ENCODE data around the gene CAP2.

CAP2 gene

DNA sequence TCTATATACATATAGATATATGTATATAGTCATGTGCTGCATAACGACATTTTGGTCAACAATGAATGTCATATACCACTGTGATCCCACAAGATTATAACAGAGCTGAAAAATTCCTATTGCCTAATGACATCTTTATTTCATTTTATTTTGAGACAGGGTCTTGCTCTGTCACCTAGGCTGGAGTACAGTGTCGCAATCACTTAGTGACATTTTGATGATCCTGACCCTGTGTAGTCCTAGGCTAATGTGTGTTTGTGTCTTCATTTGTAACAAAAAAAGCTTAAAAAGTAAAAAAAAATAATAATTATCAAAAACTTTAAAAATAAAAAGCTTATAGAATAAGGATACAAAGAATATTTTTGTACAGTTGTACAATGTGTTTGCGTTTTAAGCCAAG, 202.7 kb downstream of the CAP2 start:
- no peak overlapping the region for H3K4me3 ChIP-seq (ENCODE audit: low read length)
- no peak for DNase-seq (ENCODE audit: low read depth)
- TF ChIP-seq, protein P1, sequence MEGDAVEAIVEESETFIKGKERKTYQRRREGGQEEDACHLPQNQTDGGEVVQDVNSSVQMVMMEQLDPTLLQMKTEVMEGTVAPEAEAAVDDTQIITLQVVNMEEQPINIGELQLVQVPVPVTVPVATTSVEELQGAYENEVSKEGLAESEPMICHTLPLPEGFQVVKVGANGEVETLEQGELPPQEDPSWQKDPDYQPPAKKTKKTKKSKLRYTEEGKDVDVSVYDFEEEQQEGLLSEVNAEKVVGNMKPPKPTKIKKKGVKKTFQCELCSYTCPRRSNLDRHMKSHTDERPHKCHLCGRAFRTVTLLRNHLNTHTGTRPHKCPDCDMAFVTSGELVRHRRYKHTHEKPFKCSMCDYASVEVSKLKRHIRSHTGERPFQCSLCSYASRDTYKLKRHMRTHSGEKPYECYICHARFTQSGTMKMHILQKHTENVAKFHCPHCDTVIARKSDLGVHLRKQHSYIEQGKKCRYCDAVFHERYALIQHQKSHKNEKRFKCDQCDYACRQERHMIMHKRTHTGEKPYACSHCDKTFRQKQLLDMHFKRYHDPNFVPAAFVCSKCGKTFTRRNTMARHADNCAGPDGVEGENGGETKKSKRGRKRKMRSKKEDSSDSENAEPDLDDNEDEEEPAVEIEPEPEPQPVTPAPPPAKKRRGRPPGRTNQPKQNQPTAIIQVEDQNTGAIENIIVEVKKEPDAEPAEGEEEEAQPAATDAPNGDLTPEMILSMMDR (conservative IDR thresholded peaks at IDR 0.05; ENCODE audit: low read depth, low read length) = no peak

DNA sequence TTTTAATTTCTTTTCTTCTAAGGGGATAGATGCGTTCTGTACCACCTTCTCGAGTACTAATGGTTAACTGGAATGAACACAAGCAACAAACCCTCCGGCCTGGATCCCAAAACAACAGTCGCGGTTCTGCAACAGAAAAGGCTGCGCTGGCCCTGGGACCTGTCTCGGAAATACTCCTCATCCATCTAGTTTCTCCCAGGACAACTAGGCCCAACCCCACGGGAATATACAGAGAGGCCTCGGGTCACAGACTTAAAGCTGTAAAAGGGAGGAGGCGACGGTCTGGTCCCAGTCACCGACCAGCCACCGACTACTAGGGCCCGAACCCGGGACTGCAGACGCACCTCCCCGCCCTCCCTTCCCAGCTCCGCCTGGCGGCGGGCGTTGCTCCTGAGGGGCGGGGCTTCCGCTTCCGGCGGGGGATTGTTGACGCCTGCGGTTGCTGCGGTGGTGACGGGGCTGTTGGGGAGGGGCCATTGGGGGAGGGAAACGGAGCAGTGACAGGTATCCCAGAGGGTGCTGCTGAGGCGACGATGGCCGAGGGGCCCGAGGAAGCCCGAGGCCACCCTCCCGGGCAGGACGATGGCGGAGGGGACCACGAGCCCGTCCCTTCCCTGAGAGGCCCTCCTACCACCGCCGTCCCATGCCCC, 206.6 kb downstream of the CAP2 start, which contains the start of gene FAM8A1:
TSS of gene FAM8A1 (plus strand) at position 426 of the 650 bp plus-strand sequence. CDS start at position 534, 108 bp downstream.
- peak; percentile 22 for DNase-seq (ENCODE audit: low read depth)
- TF ChIP-seq, protein P1 (conservative IDR thresholded peaks at IDR 0.05; ENCODE audit: low read depth, low read length) = peak; percentile 55

DNA sequence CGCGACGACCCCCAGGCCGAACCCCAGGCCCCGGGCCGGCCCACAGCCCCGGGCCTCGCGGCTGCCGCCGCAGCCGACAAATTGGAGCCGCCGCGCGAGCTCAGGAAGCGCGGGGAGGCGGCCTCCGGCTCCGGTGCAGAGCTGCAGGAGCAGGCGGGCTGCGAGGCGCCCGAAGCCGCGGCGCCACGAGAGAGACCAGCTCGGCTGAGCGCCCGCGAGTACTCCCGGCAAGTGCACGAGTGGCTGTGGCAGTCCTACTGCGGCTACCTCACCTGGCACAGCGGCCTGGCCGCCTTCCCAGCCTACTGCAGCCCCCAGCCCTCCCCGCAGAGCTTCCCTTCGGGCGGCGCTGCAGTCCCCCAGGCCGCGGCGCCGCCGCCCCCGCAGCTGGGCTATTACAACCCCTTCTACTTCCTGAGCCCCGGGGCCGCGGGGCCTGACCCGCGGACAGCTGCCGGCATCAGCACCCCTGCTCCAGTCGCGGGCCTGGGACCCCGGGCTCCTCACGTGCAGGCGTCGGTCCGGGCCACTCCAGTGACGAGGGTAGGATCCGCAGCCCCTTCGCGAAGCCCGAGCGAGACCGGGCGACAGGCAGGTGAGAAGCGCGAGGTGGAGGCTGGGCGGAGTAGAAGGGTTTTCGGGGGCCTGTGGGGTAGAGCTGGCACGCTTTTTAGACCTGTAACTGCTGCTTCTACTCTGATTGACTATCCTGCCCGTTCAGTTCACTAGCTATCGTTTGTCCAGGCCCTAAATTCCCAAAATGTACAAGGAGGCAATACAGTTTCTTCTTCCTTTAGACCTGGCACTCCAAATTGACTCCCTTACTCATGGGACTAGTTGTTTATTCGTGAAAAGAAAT, 207.4 kb downstream of the CAP2 start:
- peak overlapping the region; percentile 69 for H3K4me3 ChIP-seq (ENCODE audit: low read length)
- TF ChIP-seq, protein P1 (conservative IDR thresholded peaks at IDR 0.05; ENCODE audit: low read depth, low read length) = peak; percentile 8
- DNase-seq (ENCODE audit: low read depth) = no peak

More for the DNA sequence above, 206.6 kb downstream of the CAP2 start, which contains the start of gene FAM8A1:
- peak within 1 kb of the TSS; percentile 69 for H3K4me3 ChIP-seq (ENCODE audit: low read length)

DNA sequence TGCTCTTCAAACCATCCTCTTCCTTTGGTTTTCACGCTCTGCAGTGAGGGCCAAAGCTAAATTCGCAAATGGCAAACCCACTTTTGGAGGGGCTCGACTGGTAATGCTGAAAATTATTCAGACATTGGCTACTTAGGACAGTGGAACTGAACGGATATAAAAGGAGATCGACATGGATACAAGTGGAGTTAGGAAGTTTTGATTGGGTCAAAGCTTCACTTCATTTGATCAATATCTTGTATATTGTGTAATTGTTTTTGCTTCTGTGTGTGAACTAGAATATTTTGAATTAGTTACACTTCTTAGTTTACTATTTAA, 207.9 kb downstream of the CAP2 start:
- peak overlapping the region; percentile 69 for H3K4me3 ChIP-seq (ENCODE audit: low read length)
- no peak for DNase-seq (ENCODE audit: low read depth)
- TF ChIP-seq, protein P1 (conservative IDR thresholded peaks at IDR 0.05; ENCODE audit: low read depth, low read length) = no peak

DNA sequence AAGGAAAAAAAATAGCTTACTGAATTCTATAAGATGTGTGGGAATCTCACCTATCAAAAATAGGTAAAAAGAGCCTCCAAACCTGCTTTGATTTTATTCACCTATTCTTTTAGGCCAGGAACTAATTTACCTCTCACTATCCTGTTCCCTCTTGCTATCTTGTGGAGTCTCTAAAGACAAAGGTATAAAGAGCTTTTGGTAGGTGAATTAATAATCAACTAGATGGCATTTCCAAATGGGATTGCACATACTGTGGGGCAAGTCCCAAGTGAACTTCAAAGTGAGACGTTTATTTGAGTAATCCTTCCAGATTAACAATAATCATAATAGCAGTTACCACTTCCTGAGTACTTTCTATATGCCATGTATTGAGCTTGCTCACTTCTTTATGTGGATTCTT, 209.5 kb downstream of the CAP2 start:
- H3K4me3 ChIP-seq (ENCODE audit: low read length) = no peak overlapping the region
- TF ChIP-seq, protein P1 (conservative IDR thresholded peaks at IDR 0.05; ENCODE audit: low read depth, low read length) = no peak
- DNase-seq (ENCODE audit: low read depth) = no peak

DNA sequence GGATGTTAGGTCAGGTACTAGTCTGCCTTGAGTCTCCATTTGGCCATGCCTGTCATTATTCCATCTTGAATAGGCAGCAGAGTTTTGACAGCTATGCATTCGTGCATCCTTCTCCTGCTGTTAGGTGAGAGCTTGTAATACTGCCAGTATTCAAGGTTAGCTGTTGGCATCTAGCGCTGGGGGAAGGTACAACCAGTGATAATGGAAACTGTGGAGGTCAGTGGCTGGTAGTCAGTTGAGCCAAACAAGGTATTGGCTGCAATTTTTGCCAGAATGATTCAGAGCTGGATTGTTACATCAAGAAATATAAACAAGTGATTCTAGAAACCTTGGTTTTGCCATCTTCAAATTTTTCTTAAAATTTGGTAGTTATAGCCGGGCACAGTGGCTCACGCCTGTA, 213.2 kb downstream of the CAP2 start:
- TF ChIP-seq, protein P1 (conservative IDR thresholded peaks at IDR 0.05; ENCODE audit: low read depth, low read length) = no peak
- no peak overlapping the region for H3K4me3 ChIP-seq (ENCODE audit: low read length)
- no peak for DNase-seq (ENCODE audit: low read depth)

Data from retinal pigment epithelial cell (primary cell).